PFSK-1 (cell line): ENCODE data around the gene GRID1.

ENCODE experiments used
- POLR2AphosphoS5 ChIP-seq: IDR thresholded peaks from 2 replicates; pipeline ENCODE4 v1.6.1; 2012; ENCODE audit warnings: low read depth, mild to moderate bottlenecking, control low read depth, low read length, moderate library complexity
- SIN3A ChIP-seq: IDR thresholded peaks from 2 replicates; pipeline ENCODE4 v1.6.1; 2012; ENCODE audit warnings: mild to moderate bottlenecking, low read length, moderate library complexity, borderline replicate concordance; ENCODE audit not compliant: insufficient read depth
- TAF1 ChIP-seq: IDR thresholded peaks from 2 replicates; pipeline ENCODE4 v1.6.1; 2012; ENCODE audit warnings: low read length, control low read depth, borderline replicate concordance; ENCODE audit not compliant: insufficient read depth

- TF ChIP-seq SIN3A (no peak), POLR2AphosphoS5 (no peak), TAF1 (no peak)
Observed at GRCh38 chr10:86376403-86376802, 9.8 kb upstream of the GRID1 start.
